ENCODE data around the gene PDIA5.
A peak's percentile ranks its signal among the peaks of the same experiment; 100 is the strongest.

PDIA5 gene

GRCh38 chr3:123044981-123045763 is 21.7 kb upstream of the PDIA5 start:
- no peak for DNase-seq

GRCh38 chr3:123046262-123047061 is 20.4 kb upstream of the PDIA5 start:
- no peak for DNase-seq

GRCh38 chr3:123047062-123047319 is 19.8 kb upstream of the PDIA5 start:
- no peak for DNase-seq

GRCh38 chr3:123048480-123049237 is 18.2 kb upstream of the PDIA5 start:
- no peak for DNase-seq

- no peak for DNase-seq
Measured at GRCh38 chr3:123050666-123051065, 16.2 kb upstream of the PDIA5 start.

- DNase-seq: peak in 1 of 2 experiments; percentile 58
Measured at GRCh38 chr3:123053107-123053506, 13.7 kb upstream of the PDIA5 start.

- no peak for DNase-seq
Measured at GRCh38 chr3:123054109-123054778, 12.6 kb upstream of the PDIA5 start.

- no peak for DNase-seq
Measured at GRCh38 chr3:123054931-123055330, 11.9 kb upstream of the PDIA5 start.

- DNase-seq: peak; percentile 49 to 85
Measured at GRCh38 chr3:123055352-123055751, 11.5 kb upstream of the PDIA5 start.

- no peak for DNase-seq
Measured at GRCh38 chr3:123058505-123058904, 8.3 kb upstream of the PDIA5 start.

- no peak for DNase-seq
Measured at GRCh38 chr3:123060054-123060453, 6.8 kb upstream of the PDIA5 start.

GRCh38 chr3:123061856-123062255 is 5.0 kb upstream of the PDIA5 start:
- DNase-seq: no peak

GRCh38 chr3:123063034-123063433 is 3.8 kb upstream of the PDIA5 start:
- DNase-seq: no peak

- no peak for DNase-seq
Measured at GRCh38 chr3:123064506-123064905, 2.3 kb upstream of the PDIA5 start.

- no peak for DNase-seq
Measured at GRCh38 chr3:123064914-123065313, 1.9 kb upstream of the PDIA5 start.

- DNase-seq: no peak
Measured at GRCh38 chr3:123066599-123066895, 278 bp upstream of the PDIA5 start.

- peak; percentile 73 to 83 for DNase-seq
Measured at GRCh38 chr3:123067689-123068600, 1.1 kb downstream of the PDIA5 start.

GRCh38 chr3:123068601-123069381 is 2.0 kb downstream of the PDIA5 start:
- DNase-seq: no peak

- no peak for DNase-seq
Measured at GRCh38 chr3:123070510-123070909, 3.7 kb downstream of the PDIA5 start.

GRCh38 chr3:123071146-123071545 is 4.3 kb downstream of the PDIA5 start:
- peak; percentile 66 to 80 for DNase-seq

GRCh38 chr3:123071581-123071980 is 4.8 kb downstream of the PDIA5 start:
- DNase-seq: no peak
